HL-60 (cell line): ENCODE measurements around the gene TINAGL1.

Experiments used
- CTCF ChIP-seq: IDR thresholded peaks from one replicate; pipeline ENCODE4 v1.5.1; 2011; ENCODE audit warnings: low read length, control low read depth, inconsistent platforms; ENCODE audit not compliant: insufficient read depth
- POLR2AphosphoS5 ChIP-seq: IDR thresholded peaks from 2 replicates; pipeline ENCODE4 v1.6.1; 2012; ENCODE audit warnings: low read depth
- REST ChIP-seq: IDR thresholded peaks from 2 replicates; pipeline ENCODE4 v1.6.1; 2012; ENCODE audit warnings: low read depth; ENCODE audit not compliant: insufficient replicate concordance
- SPI1 ChIP-seq: IDR thresholded peaks from 2 replicates; pipeline ENCODE4 v1.6.1; 2012; ENCODE audit warnings: low read depth, mild to moderate bottlenecking, borderline replicate concordance

GRCh38 chr1:31575369-31576140 is 760 bp upstream of the TINAGL1 start:
- TF ChIP-seq SPI1 (no peak), CTCF (no peak), REST (no peak), POLR2AphosphoS5 (no peak)
